GM18951 (cell line): ENCODE data around the gene C1D.
"Not testable (repeated sequence)": the region's sequence is repeated elsewhere in the genome, so short reads cannot be mapped to it uniquely, and the experiment has no call there.

Experiments used
- POLR2A ChIP-seq: IDR thresholded peaks from 4 replicates; pipeline ENCODE4 v1.6.1; 2011; ENCODE audit warnings: mild to moderate bottlenecking; ENCODE audit not compliant: insufficient read length, insufficient read depth; ENCODE audit errors: extremely low read depth
- in situ Hi-C: fragments of 300-500 bp; cut with MboI; formaldehyde crosslinking; loops from one replicate; pipeline ENCODE4 v1.12.0; 2022; ENCODE audit warnings: low sequenced_read_pairs, mixed read lengths, inconsistent platforms; ENCODE audit not compliant: unreplicated experiment

Gene C1D

DNA sequence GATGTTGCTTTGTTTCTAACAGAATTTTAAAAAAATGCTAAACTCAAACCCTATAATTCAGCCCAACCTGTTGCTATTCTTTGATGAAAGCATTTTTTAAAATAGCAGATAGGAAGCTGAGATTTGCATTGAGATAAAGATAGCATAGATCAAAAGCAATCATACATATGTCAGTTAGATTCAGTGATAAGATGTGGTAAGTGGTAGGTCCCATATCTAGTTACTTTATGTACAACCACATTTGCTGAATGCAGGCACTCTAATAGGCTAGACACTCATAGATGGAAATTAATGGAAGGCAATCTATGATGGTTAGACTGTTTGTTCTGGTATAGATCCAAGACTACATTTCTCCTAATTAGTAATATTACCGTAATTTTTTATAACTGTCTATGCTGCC is 27.2 kb upstream of the C1D start:
- no peak for TF ChIP-seq POLR2A
- in situ Hi-C loops = no loop called here

GRCh38 chr2:68088940-68089339 is 26.1 kb upstream of the C1D start:
- in situ Hi-C loops = no loop called here
- TF ChIP-seq POLR2A = no peak

- no peak for TF ChIP-seq POLR2A
- in situ Hi-C loops = no loop called here
These were observed 23.4 kb upstream of the C1D start for GRCh38 chr2:68086166-68086565.

DNA sequence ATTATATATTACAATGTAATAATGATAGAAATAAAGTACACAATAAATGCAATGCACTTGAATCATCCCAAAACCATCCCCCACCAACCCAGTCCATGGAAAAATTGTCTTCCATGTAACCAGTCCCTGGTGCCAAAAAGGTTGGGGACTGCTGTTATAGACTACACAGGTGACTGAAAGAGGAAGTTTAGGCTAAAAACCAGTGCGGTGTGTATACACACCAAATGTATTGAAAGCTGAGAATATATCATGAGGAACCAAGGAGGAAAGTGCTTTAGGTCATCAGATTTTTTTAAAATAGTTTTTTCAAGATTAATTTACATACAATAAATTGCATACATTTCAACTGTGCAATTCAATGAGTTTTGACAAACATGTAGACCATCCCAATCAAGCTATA is 20.5 kb upstream of the C1D start:
- TF ChIP-seq POLR2A = no peak
- in situ Hi-C loops = no loop called here

DNA sequence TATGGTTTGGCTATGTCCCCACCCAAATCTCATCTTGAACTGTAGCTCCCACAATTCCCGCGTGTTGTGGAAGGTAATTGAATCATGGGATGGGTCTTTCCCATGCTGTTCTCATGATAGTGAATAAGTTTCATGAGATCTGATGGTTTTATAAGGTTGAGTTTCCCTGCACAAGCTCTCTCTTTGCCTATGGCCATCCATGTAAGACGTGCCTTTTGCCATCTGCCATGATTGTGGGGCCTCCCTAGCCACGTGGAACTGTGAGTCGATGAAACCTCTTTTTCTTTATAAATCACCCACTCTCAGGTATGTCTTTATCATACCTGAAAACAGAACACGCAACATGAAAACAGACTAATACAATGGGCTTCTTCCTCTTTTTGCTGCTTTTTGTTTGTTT is 11.2 kb upstream of the C1D start:
- TF ChIP-seq POLR2A = no peak
- in situ Hi-C loops = no loop called here

GRCh38 chr2:68063797-68064646 is 1.2 kb upstream of the C1D start:
- in situ Hi-C loops = not testable (repeated sequence)

DNA sequence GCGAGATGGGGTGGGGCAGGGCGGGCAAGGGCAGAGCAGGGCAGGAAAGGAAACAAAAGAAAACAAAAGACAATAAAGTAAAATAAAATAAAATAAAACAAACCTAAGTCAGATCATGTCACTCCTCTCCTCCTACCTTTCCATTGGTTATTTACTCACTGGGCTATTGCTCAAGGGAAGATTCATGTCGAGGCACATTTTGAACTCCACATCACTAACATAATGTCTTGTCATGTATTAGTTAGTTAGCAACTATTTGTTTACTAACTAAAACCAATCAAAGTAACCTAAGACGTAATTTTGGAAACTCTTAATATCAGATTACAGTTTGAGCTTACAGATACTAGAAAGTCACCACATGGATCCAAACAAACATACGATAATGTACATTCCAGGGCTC is 2.2 kb downstream of the C1D start:
- in situ Hi-C loops = no loop called here
- no peak for TF ChIP-seq POLR2A

DNA sequence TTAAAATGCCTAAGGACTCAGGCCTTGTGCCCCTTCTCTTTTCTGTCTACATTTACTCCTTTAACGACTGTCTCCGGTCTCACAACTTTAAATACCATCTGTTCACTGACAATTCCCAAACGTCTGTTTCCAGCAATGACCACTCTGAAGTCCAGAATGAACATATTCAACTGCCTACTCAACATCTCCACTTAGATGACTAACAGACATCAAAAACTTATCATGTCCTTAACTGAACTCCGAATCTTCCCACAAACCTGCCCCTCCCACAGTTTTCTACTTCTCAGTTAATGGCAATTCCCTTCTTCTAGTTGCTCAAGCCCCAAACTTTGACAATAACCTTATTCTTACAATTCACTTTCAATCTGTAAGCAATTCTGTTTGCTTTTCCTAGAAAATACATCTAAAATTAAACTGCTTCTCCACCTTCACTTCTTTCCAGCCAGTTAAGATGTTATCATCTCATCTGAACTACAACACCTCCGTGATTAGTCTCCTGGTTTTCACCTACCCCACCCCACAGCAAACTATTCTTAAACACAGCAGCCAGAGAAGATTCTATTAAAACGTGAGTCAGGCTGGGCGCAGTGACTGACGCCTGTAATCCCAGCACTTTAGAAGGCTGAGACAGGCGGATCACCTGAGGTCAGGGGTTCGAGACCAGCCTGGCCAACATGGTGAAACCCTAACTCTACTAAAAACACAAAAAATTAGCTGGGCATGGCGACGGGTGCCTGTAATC is 2.8 kb downstream of the C1D start:
- no peak for TF ChIP-seq POLR2A
- in situ Hi-C loops = no loop called here

GRCh38 chr2:68057658-68058396 is 5.0 kb downstream of the C1D start:
- in situ Hi-C loops = no loop called here
- TF ChIP-seq POLR2A = no peak

GRCh38 chr2:68052717-68053422 is 9.9 kb downstream of the C1D start:
- no peak for TF ChIP-seq POLR2A
- in situ Hi-C loops = no loop called here

- in situ Hi-C loops = no loop called here
- TF ChIP-seq POLR2A = no peak
These were observed 12.5 kb downstream of the C1D start for GRCh38 chr2:68050353-68050752.

- in situ Hi-C loops = no loop called here
- no peak for TF ChIP-seq POLR2A
These were observed 16.1 kb downstream of the C1D start for GRCh38 chr2:68046642-68047240.

- in situ Hi-C loops = no loop called here
- no peak for TF ChIP-seq POLR2A
These were observed 16.6 kb downstream of the C1D start for GRCh38 chr2:68046224-68046623.
